SK-N-SH (cell line): Measurements from ENCODE around the gene ZNF74. TPM values are rescaled to one million over a fixed set of nuclear protein-coding genes. Genes with fewer than 3 reads are reported as not detected.

Experiments
- CTCF ChIA-PET: fragments of 300-600, 350-600 bp; formaldehyde crosslinking; extraction: SDS; loops from one replicate; lab custom pipeline; 2021; lab: Yijun Ruan, JAX
- POLR2A ChIA-PET: fragments of 350-600 bp; sonication (Branson Sonifier 250); formaldehyde crosslinking; extraction: SDS; loops from one replicate; lab custom pipeline; 2020; ENCODE audit warnings: antibody characterized with exemption, inconsistent platforms; lab: Yijun Ruan, JAX
- DNase-seq: peaks from one replicate; pipeline ENCODE4 v3.0.0; 2012
- H2AFZ ChIP-seq: fragments of 200-600 bp; sonication (generic); 2 replicates; pipeline ENCODE4 v1.8.1; 2016; ENCODE audit warnings: antibody characterized with exemption, mild to moderate bottlenecking, low read depth
- H3F3A ChIP-seq: fragments of 200-600 bp; sonication (generic); replicated peaks from 2 replicates; pipeline ENCODE3; 2016; ENCODE audit warnings: antibody characterized with exemption, mild to moderate bottlenecking; ENCODE audit not compliant: insufficient read depth
- H3K27ac ChIP-seq, 2 experiments: fragments of 200-500 bp in 1 of 2; fragments of 200-600 bp in 1 of 2; sonication (Bioruptor generic) in 1 of 2; sonication (generic), shearing (Covaris generic) in 1 of 2; 2 replicates each; pipeline versions ENCODE4 v1.5.1 to v1.6.1; 2014 to 2016; ENCODE audit warnings: low read depth in 2 of 2, inconsistent platforms in 1 of 2, low read length in 1 of 2, mild to moderate bottlenecking in 1 of 2, mixed read lengths in 1 of 2
- H3K27me3 ChIP-seq: fragments of 200-600 bp; sonication (generic), shearing (Covaris generic); 2 replicates; pipeline ENCODE4 v1.6.1; 2016; ENCODE audit warnings: mixed run types; ENCODE audit not compliant: insufficient read depth
- H3K36me3 ChIP-seq, 2 experiments: fragments of 200-500 bp in 1 of 2; fragments of 200-600 bp in 1 of 2; sonication (Bioruptor generic) in 1 of 2; sonication (generic) in 1 of 2; replicated peaks in 1 of 2; 2 replicates each; pipeline versions ENCODE3 to v1.5.1; 2014 to 2016; ENCODE audit warnings: low read length in 1 of 2, mild to moderate bottlenecking in 1 of 2; ENCODE audit not compliant: insufficient read depth in 2 of 2, control insufficient read depth in 1 of 2
- H3K4me1 ChIP-seq, 2 experiments: fragments of 200-500 bp in 1 of 2; fragments of 200-600 bp in 1 of 2; sonication (Bioruptor generic) in 1 of 2; sonication (generic), shearing (Covaris generic) in 1 of 2; 2 replicates each; pipeline versions ENCODE4 v1.5.1 to v1.6.1; 2014 to 2016; ENCODE audit warnings: low read depth in 1 of 2, low read length in 1 of 2, mixed run types in 1 of 2; ENCODE audit not compliant: insufficient read depth in 2 of 2, control insufficient read depth in 1 of 2
- H3K4me2 ChIP-seq: fragments of 200-600 bp; sonication (generic), shearing (Covaris generic); 2 replicates; pipeline ENCODE4 v1.6.1; 2017; ENCODE audit warnings: mixed run types
- H3K4me3 ChIP-seq, 2 experiments: fragments of 200-500 bp in 1 of 2; fragments of 200-600 bp in 1 of 2; sonication (Bioruptor generic) in 1 of 2; sonication (generic), shearing (Covaris generic) in 1 of 2; 2 replicates each; pipeline versions ENCODE4 v1.5.1 to v1.8.1; 2014 to 2016; ENCODE audit warnings: low read depth in 2 of 2, inconsistent platforms in 1 of 2, low read length in 1 of 2, mild to moderate bottlenecking in 1 of 2, mixed read lengths in 1 of 2, moderate library complexity in 1 of 2
- H3K79me2 ChIP-seq: fragments of 200-600 bp; sonication (generic); 2 replicates; pipeline ENCODE4 v1.8.1; 2017; ENCODE audit warnings: mild to moderate bottlenecking; ENCODE audit not compliant: insufficient read depth
- H3K9ac ChIP-seq: fragments of 200-600 bp; sonication (generic); 2 replicates; pipeline ENCODE4 v1.6.1; 2017; ENCODE audit warnings: mixed run types
- H3K9me2 ChIP-seq: fragments of 200-600 bp; sonication (generic); 2 replicates; pipeline ENCODE4 v1.6.1; 2017; ENCODE audit warnings: mixed run types
- H3K9me3 ChIP-seq: fragments of 200-600 bp; sonication (generic); 2 replicates; pipeline ENCODE4 v1.6.1; 2017; ENCODE audit warnings: mixed run types, mild to moderate bottlenecking, moderate library complexity
- H4K20me1 ChIP-seq: fragments of 200-600 bp; sonication (generic); 2 replicates; pipeline ENCODE4 v1.6.1; 2017; ENCODE audit warnings: mild to moderate bottlenecking, mixed run types; ENCODE audit not compliant: insufficient read depth
- CTCF ChIP-seq: fragments of 200-600 bp; sonication (generic); IDR thresholded peaks from 2 replicates; pipeline ENCODE4 v1.6.1; 2017; ENCODE audit warnings: antibody characterized with exemption, mild to moderate bottlenecking, moderate library complexity
- EZH2phosphoT487 ChIP-seq: fragments of 200-600 bp; sonication (generic); IDR thresholded peaks from 2 replicates; pipeline ENCODE4 v1.6.1; 2017; ENCODE audit warnings: low read depth, mixed run types, mild to moderate bottlenecking, antibody characterized with exemption, moderate library complexity, borderline replicate concordance
- FOSL2 ChIP-seq: IDR thresholded peaks from 2 replicates; pipeline ENCODE4 v1.4.0; 2012; ENCODE audit warnings: low read depth, mild to moderate bottlenecking, moderate library complexity, borderline replicate concordance
- FOXJ3 ChIP-seq: sonication (generic); formaldehyde crosslinking; IDR thresholded peaks from 2 replicates; pipeline ENCODE4 v1.5.1; 2020; ENCODE audit warnings: mild to moderate bottlenecking, missing genetic modification reagents
- FOXM1 ChIP-seq: IDR thresholded peaks from 2 replicates; pipeline ENCODE4 v1.4.0; 2012; ENCODE audit warnings: low read depth, mild to moderate bottlenecking
- GABPA ChIP-seq: IDR thresholded peaks from 2 replicates; pipeline ENCODE4 v1.4.0; 2012; ENCODE audit warnings: low read depth, mild to moderate bottlenecking
- GATA2 ChIP-seq: sonication (generic); formaldehyde crosslinking; IDR thresholded peaks from 2 replicates; pipeline ENCODE4 v1.5.0; 2020; ENCODE audit warnings: mild to moderate bottlenecking, missing genetic modification reagents
- JUND ChIP-seq: IDR thresholded peaks from 2 replicates; pipeline ENCODE4 v1.4.0; 2012
- NRF1 ChIP-seq: IDR thresholded peaks from 2 replicates; pipeline ENCODE4 v1.6.1; 2012; ENCODE audit warnings: low read depth, mild to moderate bottlenecking, low read length
- RFX5 ChIP-seq: IDR thresholded peaks from 2 replicates; pipeline ENCODE4 v1.6.1; 2012; ENCODE audit warnings: mild to moderate bottlenecking, improper control_type of control experiment, low read length
- SMC3 ChIP-seq: IDR thresholded peaks from 2 replicates; pipeline ENCODE4 v1.6.1; 2012; ENCODE audit warnings: low read depth, low read length, improper control_type of control experiment
- TCF12 ChIP-seq: IDR thresholded peaks from 2 replicates; pipeline ENCODE4 v1.4.0; 2012
- USF1 ChIP-seq: IDR thresholded peaks from 2 replicates; pipeline ENCODE4 v1.4.0; 2012; ENCODE audit warnings: low read depth, borderline replicate concordance
- YY1 ChIP-seq: IDR thresholded peaks from 2 replicates; pipeline ENCODE4 v1.4.0; 2012; ENCODE audit warnings: low read depth, mild to moderate bottlenecking
- ZBTB33 ChIP-seq: IDR thresholded peaks from 2 replicates; pipeline ENCODE4 v1.4.0; 2012; ENCODE audit warnings: low read depth, borderline replicate concordance
- WGBS: methylation state at CpG from one replicate; pipeline ENCODE4 v1.1.6; 2017; ENCODE audit warnings: low lambda C conversion rate; 5-methylcytosine and 5-hydroxymethylcytosine counted together
- polyA plus RNA-seq, 3 experiments: library from polyadenylated mRNA; depleted of rRNA; stranded (reverse); fragments of >200 nt; gene quantifications; 2 replicates each; pipeline ENCODE4 v1.2.3, GENCODE V29; 2012

ZNF74 gene
- polyA plus RNA-seq, 1 of the 3 experiments (the other 2 are of a cell fraction): 8.0 TPM

- no peak for DNase-seq
- no peak for TF ChIP-seq FOSL2
- TF ChIP-seq ZBTB33: no peak
- no peak for TF ChIP-seq YY1
- TF ChIP-seq TCF12: no peak
- no peak for TF ChIP-seq FOXJ3 (CRISPR knock-in tag)
- no peak for TF ChIP-seq GATA2 (CRISPR knock-in tag)
- TF ChIP-seq CTCF: no peak
- no peak for TF ChIP-seq FOXM1
- no peak for TF ChIP-seq SMC3
- TF ChIP-seq NRF1: no peak
- no peak for TF ChIP-seq USF1
- no peak for TF ChIP-seq RFX5
- no peak for TF ChIP-seq GABPA
- no peak for TF ChIP-seq JUND
- no peak for TF ChIP-seq EZH2phosphoT487
- ChIA-PET POLR2A (no interaction called here), CTCF (no interaction called here)
- Histone ChIP-seq H3K27ac (no peak overlapping the region), H3K9ac (no peak overlapping the region), H2AFZ (no peak overlapping the region), H3K9me3 (no peaks in the 10 kb centered on the region), H3K9me2 (no peaks in the 10 kb centered on the region), H3K4me3 (no peak overlapping the region), H3K4me2 (no peak overlapping the region), H3F3A (no peaks in the 10 kb centered on the region), H3K27me3 (no peaks in the 10 kb centered on the region), H4K20me1 (no peaks in the 10 kb centered on the region; the same call in 1 of the 2 replicates), H3K4me1 (peaks cover 0 to 2% of the 10 kb centered on the region in 2 experiments; a peak in 2 of 4 replicates), H3K36me3 (peaks cover 0 to 29% of the 10 kb centered on the region in 2 experiments), H3K79me2 (peaks cover 29% of the 10 kb centered on the region)
- WGBS: 96% methylated on average over 6 of the region's 15 CpGs
These were observed 6.8 kb downstream of the ZNF74 start for GRCh38 chr22:20400606-20401375.
